Myocyte (in vitro differentiated cells): ENCODE measurements around the gene ENOX2. TPM values are rescaled to one million over a fixed set of nuclear protein-coding genes. Genes with fewer than 3 reads are reported as not detected.
"Not testable (repeated sequence)": the region's sequence is repeated elsewhere in the genome, so short reads cannot be mapped to it uniquely, and the experiment has no call there.

Experiments
- DNase-seq: peaks from one replicate; pipeline ENCODE4 v3.0.0-alpha.2; 2012; ENCODE audit warnings: low read depth
- total RNA-seq: library from RNA; depleted of rRNA; stranded (reverse); fragments of >200 nt; gene quantifications from 2 replicates; pipeline ENCODE4 v1.2.3, GENCODE V29; 2014

The ENOX2 gene
- total RNA-seq, 1 donor from 2014 or later = 12.1 TPM

- peak; percentile 69 for DNase-seq
Observed at GRCh38 chrX:130769835-130770234, 133.2 kb downstream of the ENOX2 start.

- DNase-seq = no peak
Observed at GRCh38 chrX:130758072-130758471, 144.9 kb downstream of the ENOX2 start.

- no peak for DNase-seq
Observed at GRCh38 chrX:130756233-130756632, 146.8 kb downstream of the ENOX2 start.

- no peak for DNase-seq
Observed at GRCh38 chrX:130754353-130754752, 148.7 kb downstream of the ENOX2 start.

GRCh38 chrX:130746709-130747342 lies 156.2 kb downstream of the ENOX2 start:
- DNase-seq = no peak

- no peak for DNase-seq
Observed at GRCh38 chrX:130746077-130746476, 156.9 kb downstream of the ENOX2 start.

- DNase-seq = no peak
Observed at GRCh38 chrX:130741584-130741983, 161.4 kb downstream of the ENOX2 start.

- DNase-seq = no peak
Observed at GRCh38 chrX:130741151-130741550, 161.9 kb downstream of the ENOX2 start.

- no peak for DNase-seq
Observed at GRCh38 chrX:130738638-130739195, 164.3 kb downstream of the ENOX2 start.

GRCh38 chrX:130734713-130735112 lies 168.3 kb downstream of the ENOX2 start:
- no peak for DNase-seq

GRCh38 chrX:130728208-130728607 lies 174.8 kb downstream of the ENOX2 start:
- DNase-seq = peak; percentile 7

- DNase-seq = no peak
Observed at GRCh38 chrX:130726661-130727060, 176.3 kb downstream of the ENOX2 start.

- no peak for DNase-seq
Observed at GRCh38 chrX:130725519-130725918, 177.5 kb downstream of the ENOX2 start.

- DNase-seq = no peak
Observed at GRCh38 chrX:130719413-130719812, 183.6 kb downstream of the ENOX2 start.

GRCh38 chrX:130718137-130718536 lies 184.9 kb downstream of the ENOX2 start:
- DNase-seq = no peak

- no peak for DNase-seq
Observed at GRCh38 chrX:130716781-130717413, 186.1 kb downstream of the ENOX2 start.

GRCh38 chrX:130716346-130716745 lies 186.7 kb downstream of the ENOX2 start:
- peak; percentile 22 for DNase-seq

GRCh38 chrX:130715299-130715698 lies 187.7 kb downstream of the ENOX2 start:
- DNase-seq = peak; percentile 26

GRCh38 chrX:130714665-130715064 lies 188.3 kb downstream of the ENOX2 start:
- DNase-seq = no peak

GRCh38 chrX:130714135-130714534 lies 188.9 kb downstream of the ENOX2 start:
- no peak for DNase-seq

GRCh38 chrX:130709178-130709577 lies 193.8 kb downstream of the ENOX2 start:
- DNase-seq = not testable (repeated sequence)

- DNase-seq = no peak
Observed at GRCh38 chrX:130705591-130705990, 197.4 kb downstream of the ENOX2 start.
